HepG2 (cell line): Measurements from ENCODE around the gene PLEKHG2. TPM values are rescaled to one million over a fixed set of nuclear protein-coding genes. Genes with fewer than 3 reads are reported as not detected.
A peak's percentile ranks its signal among the peaks of the same experiment; 100 is the strongest.

Source experiments
- CHD4 ChIP-seq: fragments of 200-600 bp; sonication (generic); IDR thresholded peaks from 2 replicates; pipeline ENCODE4 v1.7.0; 2017; ENCODE audit warnings: mild to moderate bottlenecking, low read length, borderline replicate concordance
- CREB1 ChIP-seq, 2 experiments: fragments of 450-650 bp in 1 of 2; IDR thresholded peaks; 2 replicates each; pipeline ENCODE4 v1.6.1; 2016 to 2017; ENCODE audit warnings: control low read depth in 1 of 2, mild to moderate bottlenecking in 1 of 2, missing compliant biosample characterization in 1 of 2, missing genetic modification characterization in 1 of 2
- DR1 ChIP-seq: sonication (generic); formaldehyde crosslinking; IDR thresholded peaks from 2 replicates; pipeline ENCODE4 v1.8.0; 2021; ENCODE audit warnings: mild to moderate bottlenecking, missing genetic modification reagents, inconsistent platforms
- GPBP1L1 ChIP-seq: sonication (generic); formaldehyde crosslinking; IDR thresholded peaks from 2 replicates; pipeline ENCODE4 v1.5.0; 2020; ENCODE audit warnings: mild to moderate bottlenecking, missing genetic modification reagents
- MEIS1 ChIP-seq: sonication (generic); formaldehyde crosslinking; IDR thresholded peaks from 2 replicates; pipeline ENCODE4 v1.9.0; 2021; ENCODE audit warnings: mild to moderate bottlenecking, missing genetic modification reagents, moderate library complexity, borderline replicate concordance
- MEIS2 ChIP-seq: sonication (generic); formaldehyde crosslinking; IDR thresholded peaks from 2 replicates; pipeline ENCODE4 v1.9.0; 2021; ENCODE audit warnings: mild to moderate bottlenecking, missing genetic modification reagents
- REXO4 ChIP-seq: sonication (generic); formaldehyde crosslinking; IDR thresholded peaks from 2 replicates; pipeline ENCODE4 v1.8.0; 2022; ENCODE audit warnings: missing genetic modification reagents, mild to moderate bottlenecking, borderline replicate concordance
- SALL1 ChIP-seq: sonication (generic); formaldehyde crosslinking; IDR thresholded peaks from 2 replicates; pipeline ENCODE4 v1.8.0; 2022; ENCODE audit warnings: mild to moderate bottlenecking, missing genetic modification reagents
- TERF1 ChIP-seq: sonication (generic); formaldehyde crosslinking; IDR thresholded peaks from 2 replicates; pipeline ENCODE4 v1.8.0; 2022; ENCODE audit warnings: mild to moderate bottlenecking, missing genetic modification reagents, moderate library complexity
- ZBTB46 ChIP-seq: sonication (generic); formaldehyde crosslinking; IDR thresholded peaks from 2 replicates; pipeline ENCODE4 v1.4.0; 2020; ENCODE audit warnings: mild to moderate bottlenecking, missing genetic modification reagents, borderline replicate concordance
- ZMYM3 ChIP-seq: sonication (generic); formaldehyde crosslinking; IDR thresholded peaks from 2 replicates; pipeline ENCODE4 v1.5.1; 2020; ENCODE audit warnings: mild to moderate bottlenecking, missing genetic modification reagents
- ZNF138 ChIP-seq: sonication (generic); formaldehyde crosslinking; IDR thresholded peaks from 2 replicates; pipeline ENCODE4 v1.5.0; 2020; ENCODE audit warnings: mild to moderate bottlenecking, low read depth, missing genetic modification reagents
- ZNF18 ChIP-seq: sonication (generic); formaldehyde crosslinking; IDR thresholded peaks from 2 replicates; pipeline ENCODE4 v1.8.0; 2022; ENCODE audit warnings: mild to moderate bottlenecking, missing genetic modification reagents; ENCODE audit not compliant: insufficient replicate concordance
- ZNF224 ChIP-seq: sonication (generic); formaldehyde crosslinking; IDR thresholded peaks from 2 replicates; pipeline ENCODE4 v1.5.0; 2020; ENCODE audit warnings: mild to moderate bottlenecking, missing genetic modification reagents
- ZNF367 ChIP-seq: sonication (generic); formaldehyde crosslinking; IDR thresholded peaks from 2 replicates; pipeline ENCODE4 v1.4.0; 2020; ENCODE audit warnings: missing genetic modification reagents, borderline replicate concordance
- ZNF441 ChIP-seq: sonication (generic); formaldehyde crosslinking; IDR thresholded peaks from 2 replicates; pipeline ENCODE4 v1.7.0; 2021; ENCODE audit warnings: missing genetic modification reagents, borderline replicate concordance
- ZNF574 ChIP-seq: sonication (generic); formaldehyde crosslinking; IDR thresholded peaks from 2 replicates; pipeline ENCODE4 v1.4.0; 2020; ENCODE audit warnings: missing genetic modification reagents
- ZNF703 ChIP-seq: sonication (generic); formaldehyde crosslinking; IDR thresholded peaks from 2 replicates; pipeline ENCODE4 v1.5.1; 2020; ENCODE audit warnings: missing genetic modification reagents, mild to moderate bottlenecking, moderate library complexity, borderline replicate concordance
- ZNF784 ChIP-seq: sonication (generic); formaldehyde crosslinking; IDR thresholded peaks from 2 replicates; pipeline ENCODE4 v1.5.1; 2020; ENCODE audit warnings: missing genetic modification reagents, mild to moderate bottlenecking, borderline replicate concordance
- polyA plus RNA-seq, 8 experiments: library from polyadenylated mRNA; depleted of rRNA in 3 of 8; stranded (reverse) in 7 of 8; unstranded in 1 of 8; fragments of >200 nt; fragmentation: Illumina TruSeq in 4 of 8; extraction: Trizol in 4 of 8; gene quantifications; 2 replicates each; pipeline versions ENCODE4 v1.2.1 to v1.2.3, GENCODE V29; 2011 to 2016; ENCODE audit warnings: low read depth in 4 of 8, missing spikeins in 1 of 8, mixed read lengths in 1 of 8; ENCODE audit not compliant: insufficient read depth in 1 of 8
- total RNA-seq, 5 experiments: library from RNA; depleted of rRNA; stranded (reverse); fragments of >200 nt; fragmentation: Illumina TruSeq; extraction: Trizol; gene quantifications; 2 replicates each; pipeline ENCODE4 v1.2.3, GENCODE V29; 2016; ENCODE audit warnings: low read depth in 1 of 5

Gene PLEKHG2
- total and polyA plus RNA-seq, 2 of the 13 experiments (the other 11 are each of a cell fraction or from before 2014, with no cell fraction given): 3.6 to 6.8 TPM

- TF ChIP-seq CHD4 (no peak), REXO4 (CRISPR knock-in tag) (no peak), ZNF138 (CRISPR knock-in tag) (no peak), MEIS2 (CRISPR knock-in tag) (no peak), SALL1 (no peak), ZBTB46 (CRISPR knock-in tag) (no peak), ZNF367 (CRISPR knock-in tag) (no peak), ZNF703 (CRISPR knock-in tag) (no peak), ZNF18 (peak; percentile 28), ZMYM3 (no peak), DR1 (no peak), ZNF224 (CRISPR knock-in tag) (no peak), CREB1 (IDR thresholded peaks at IDR 0.05) (no peak), CREB1 (CRISPR knock-in tag; IDR thresholded peaks at IDR 0.05) (peak; percentile 71; the same call in 1 of the 2 replicates), MEIS1 (peak; percentile 81), ZNF784 (CRISPR knock-in tag) (no peak), GPBP1L1 (no peak), ZNF441 (CRISPR knock-in tag) (no peak), TERF1 (CRISPR knock-in tag) (no peak), ZNF574 (CRISPR knock-in tag) (no peak)
Observed at GRCh38 chr19:39398297-39398864, 14.1 kb upstream of the PLEKHG2 start (continued).
